Endodermal cell (in vitro differentiated cells): ENCODE measurements around the gene SERPING1. TPM values are rescaled to one million over a fixed set of nuclear protein-coding genes. Genes with fewer than 3 reads are reported as not detected.

Experiments used
- DNase-seq: peaks from one replicate; pipeline ENCODE4 v3.0.0-alpha.2; 2017
- H3K27ac ChIP-seq: 2 replicates; pipeline ENCODE4 v1.5.1; 2013; ENCODE audit warnings: mild to moderate bottlenecking, low read depth, low read length, moderate library complexity
- H3K27me3 ChIP-seq: 2 replicates; pipeline ENCODE4 v1.6.1; 2013; ENCODE audit warnings: mild to moderate bottlenecking, low read length, moderate library complexity; ENCODE audit not compliant: insufficient read depth, control insufficient read depth, poor library complexity, severe bottlenecking
- H3K36me3 ChIP-seq: 2 replicates; pipeline ENCODE4 v1.7.0; 2013; ENCODE audit warnings: mild to moderate bottlenecking, low read length, moderate library complexity; ENCODE audit not compliant: control insufficient read depth, insufficient read depth
- H3K4me1 ChIP-seq: one replicate; pipeline ENCODE4 v1.7.0; 2013; ENCODE audit warnings: low read length; ENCODE audit not compliant: control insufficient read depth, insufficient read depth
- H3K4me3 ChIP-seq: 2 replicates; pipeline ENCODE4 v1.5.1; 2013; ENCODE audit warnings: mild to moderate bottlenecking, low read length, moderate library complexity
- H3K9ac ChIP-seq: 2 replicates; pipeline ENCODE4 v1.6.1; 2013; ENCODE audit warnings: mild to moderate bottlenecking, low read length, moderate library complexity; ENCODE audit not compliant: poor library complexity, severe bottlenecking; ENCODE audit errors: extremely low read depth
- H3K9me3 ChIP-seq: 2 replicates; pipeline ENCODE4 v1.6.1; 2013; ENCODE audit warnings: mild to moderate bottlenecking, low read length, moderate library complexity; ENCODE audit not compliant: control insufficient read depth
- H3K27ac Mint-ChIP-seq: 2 replicates; pipeline ENCODE4 v1.8.0; 2020; ENCODE audit warnings: mixed read lengths
- H3K27me3 Mint-ChIP-seq: 2 replicates; pipeline ENCODE4 v1.8.0; 2021; ENCODE audit warnings: mild to moderate bottlenecking, mixed read lengths; ENCODE audit not compliant: insufficient read depth
- H3K36me3 Mint-ChIP-seq: 2 replicates; pipeline ENCODE4 v1.8.0; 2020; ENCODE audit warnings: low read depth, mixed read lengths
- H3K4me1 Mint-ChIP-seq: 2 replicates; pipeline ENCODE4 v1.8.0; 2020; ENCODE audit warnings: mixed read lengths
- H3K4me3 Mint-ChIP-seq: 2 replicates; pipeline ENCODE4 v1.8.0; 2020; ENCODE audit warnings: mild to moderate bottlenecking, moderate library complexity, mixed read lengths
- H3K9me3 Mint-ChIP-seq: 2 replicates; pipeline ENCODE4 v1.8.0; 2020; ENCODE audit warnings: mild to moderate bottlenecking, mixed read lengths
- WGBS, 2 experiments: methylation state at CpG; one replicate each; pipeline versions ENCODE4 v1.1.5 to v1.1.7; 2013; ENCODE audit warnings: missing lambda C conversion rate in 2 of 2, mixed read lengths in 1 of 2; ENCODE audit not compliant: insufficient coverage in 1 of 2, insufficient read length in 1 of 2; 5-methylcytosine and 5-hydroxymethylcytosine counted together
- microRNA-seq: library from miRNA; unstranded; fragments of <30 nt; microRNA quantifications from one replicate; pipeline ENCODE4 v1.2.0, GENCODE V29; 2020; ENCODE audit warnings: borderline microRNAs expressed
- total RNA-seq, 2 donors: library from RNA; stranded (reverse); fragmentation: NEBNext Ultra II Directional in 1 of 2; extraction: Animal tissue kit (Norgen Biotek cat#: 25700) in 1 of 2; gene quantifications; 2 replicates in 1 of 2; 3 replicates in 1 of 2; pipeline ENCODE4 v1.2.1, GENCODE V29; 2021
- TF ChIP-seq, protein P1 (sequence below): fragments of 200-600 bp; sonication (generic); conservative IDR thresholded peaks from 2 replicates; pipeline ENCODE4 v1.5.0; 2021; ENCODE audit warnings: antibody characterized with exemption, mild to moderate bottlenecking

The SERPING1 gene
- total RNA-seq, 2 donors from 2014 or later = 67.8 to 73.5 TPM

DNA sequence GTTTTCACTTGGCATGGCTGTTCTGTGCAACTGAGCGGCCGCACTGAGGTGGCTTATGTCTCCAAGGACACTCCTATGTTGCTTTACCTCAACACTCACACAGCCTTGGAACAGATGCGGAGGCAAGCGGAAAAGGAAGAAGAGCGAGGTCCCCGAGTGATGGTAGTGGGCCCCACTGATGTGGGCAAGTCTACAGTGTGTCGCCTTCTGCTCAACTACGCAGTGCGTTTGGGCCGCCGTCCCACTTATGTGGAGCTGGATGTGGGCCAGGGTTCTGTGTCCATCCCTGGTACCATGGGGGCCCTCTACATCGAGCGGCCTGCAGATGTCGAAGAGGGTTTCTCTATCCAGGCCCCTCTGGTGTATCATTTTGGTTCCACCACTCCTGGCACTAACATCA lies 62.2 kb downstream of the SERPING1 start:
- Histone ChIP-seq H3K27me3 (no peaks in the 10 kb centered on the region), H3K36me3 (peaks cover 25% of the 10 kb centered on the region), H3K9me3 (no peaks in the 10 kb centered on the region), H3K4me3 (no peak overlapping the region), H3K9ac (no peak overlapping the region), H3K4me1 (no peaks in the 10 kb centered on the region), H3K27ac (no peak overlapping the region)
- TF ChIP-seq, protein P1, sequence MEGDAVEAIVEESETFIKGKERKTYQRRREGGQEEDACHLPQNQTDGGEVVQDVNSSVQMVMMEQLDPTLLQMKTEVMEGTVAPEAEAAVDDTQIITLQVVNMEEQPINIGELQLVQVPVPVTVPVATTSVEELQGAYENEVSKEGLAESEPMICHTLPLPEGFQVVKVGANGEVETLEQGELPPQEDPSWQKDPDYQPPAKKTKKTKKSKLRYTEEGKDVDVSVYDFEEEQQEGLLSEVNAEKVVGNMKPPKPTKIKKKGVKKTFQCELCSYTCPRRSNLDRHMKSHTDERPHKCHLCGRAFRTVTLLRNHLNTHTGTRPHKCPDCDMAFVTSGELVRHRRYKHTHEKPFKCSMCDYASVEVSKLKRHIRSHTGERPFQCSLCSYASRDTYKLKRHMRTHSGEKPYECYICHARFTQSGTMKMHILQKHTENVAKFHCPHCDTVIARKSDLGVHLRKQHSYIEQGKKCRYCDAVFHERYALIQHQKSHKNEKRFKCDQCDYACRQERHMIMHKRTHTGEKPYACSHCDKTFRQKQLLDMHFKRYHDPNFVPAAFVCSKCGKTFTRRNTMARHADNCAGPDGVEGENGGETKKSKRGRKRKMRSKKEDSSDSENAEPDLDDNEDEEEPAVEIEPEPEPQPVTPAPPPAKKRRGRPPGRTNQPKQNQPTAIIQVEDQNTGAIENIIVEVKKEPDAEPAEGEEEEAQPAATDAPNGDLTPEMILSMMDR = no peak
- Mint-ChIP-seq H3K27ac (no peak overlapping the region), H3K36me3 (peaks cover 23% of the 10 kb centered on the region), H3K4me1 (peaks cover 4% of the 10 kb centered on the region), H3K27me3 (peaks cover 4% of the 10 kb centered on the region), H3K9me3 (no peaks in the 10 kb centered on the region), H3K4me3 (no peak overlapping the region)
- DNase-seq = no peak
- 91 to 99% methylated on average over 12 to 14 of the region's 14 CpGs for WGBS, 2 experiments

DNA sequence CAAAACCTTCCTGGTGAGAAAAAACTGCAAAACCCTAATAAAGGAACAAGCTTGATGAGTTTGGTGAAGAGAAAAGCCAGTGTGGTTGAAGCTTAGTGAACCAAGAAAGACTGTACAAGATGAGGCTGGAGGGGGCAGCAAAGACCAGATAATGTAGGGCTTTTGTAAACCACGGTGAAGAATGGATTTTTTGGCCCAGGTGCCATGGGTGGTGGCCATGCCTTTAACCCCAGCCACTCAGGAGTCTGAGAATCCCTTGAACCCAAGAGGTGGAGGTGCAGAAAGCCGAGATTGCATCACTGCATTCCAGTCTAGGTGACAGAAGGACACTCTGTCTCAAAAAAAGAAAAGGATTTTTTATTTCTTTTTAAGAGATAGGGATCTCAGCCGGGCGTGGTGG lies 65.4 kb downstream of the SERPING1 start:
- no peaks in the 10 kb centered on the region for H3K27me3 Mint-ChIP-seq
- Histone ChIP-seq H3K36me3 (peaks cover 25% of the 10 kb centered on the region), H3K4me3 (no peak overlapping the region), H3K27ac (no peak overlapping the region), H3K9ac (no peak overlapping the region), H3K4me1 (no peaks in the 10 kb centered on the region), H3K27me3 (no peaks in the 10 kb centered on the region), H3K9me3 (no peaks in the 10 kb centered on the region)
- H3K27ac Mint-ChIP-seq = no peak overlapping the region
- TF ChIP-seq, protein P1 = peak; percentile 76
- no peak overlapping the region for H3K4me3 Mint-ChIP-seq
- H3K4me1 Mint-ChIP-seq = peaks cover 7% of the 10 kb centered on the region
- peaks cover 23% of the 10 kb centered on the region for H3K36me3 Mint-ChIP-seq
- peak; percentile 75 for DNase-seq
- H3K9me3 Mint-ChIP-seq = no peaks in the 10 kb centered on the region
- WGBS, 2 experiments = 83 to 88% methylated on average over 4 of the region's 4 CpGs

DNA sequence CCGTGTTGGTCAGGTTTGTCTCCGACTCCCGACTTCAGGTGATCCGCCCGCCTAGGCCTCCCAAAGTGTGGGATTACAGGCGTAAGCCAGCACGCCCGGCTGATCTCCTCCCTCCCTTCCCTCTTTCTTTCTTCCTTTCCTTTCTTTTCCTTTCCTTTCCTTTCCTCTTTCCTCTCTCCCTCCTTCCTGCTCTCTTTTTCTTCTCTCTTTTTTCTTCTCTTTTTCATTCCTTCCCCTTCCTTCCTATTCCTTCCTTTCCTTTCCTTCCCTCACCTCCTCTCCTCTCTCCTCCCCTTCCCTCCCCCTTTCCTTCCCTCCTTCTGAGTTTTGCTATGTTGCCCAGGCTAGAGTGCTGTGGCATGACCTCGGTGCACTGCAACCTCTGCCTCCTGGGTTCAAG lies 66.5 kb downstream of the SERPING1 start:
- H3K4me3 ChIP-seq = no peak overlapping the region
- H3K27ac ChIP-seq = no peak overlapping the region
- H3K36me3 Mint-ChIP-seq = peaks cover 23% of the 10 kb centered on the region
- no peaks in the 10 kb centered on the region for H3K9me3 Mint-ChIP-seq
- no peak overlapping the region for H3K27ac Mint-ChIP-seq
- no peaks in the 10 kb centered on the region for H3K4me1 ChIP-seq
- no peak overlapping the region for H3K9ac ChIP-seq
- 81 to 89% methylated on average over 8 to 9 of the region's 9 CpGs for WGBS, 2 experiments
- no peaks in the 10 kb centered on the region for H3K9me3 ChIP-seq
- H3K27me3 Mint-ChIP-seq = no peaks in the 10 kb centered on the region
- H3K4me3 Mint-ChIP-seq = no peak overlapping the region
- H3K27me3 ChIP-seq = no peaks in the 10 kb centered on the region
- peaks cover 25% of the 10 kb centered on the region for H3K36me3 ChIP-seq
- DNase-seq = no peak
- TF ChIP-seq, protein P1 = no peak
- peaks cover 5% of the 10 kb centered on the region for H3K4me1 Mint-ChIP-seq

Small RNA genes lying within 50 kb of the gene (microRNA-seq; reads per million reads assigned to microRNA genes)
- 3,903 reads per million, percentile 98 among the genes with 10 or more reads in this experiment for gene MIR130A

Other genes starting within 250 kb of the SERPING1 start
- gene PRG3, start 216.5 kb upstream of the SERPING1 start, total RNA-seq = not detected
- gene PRG2, start 207.0 kb upstream of the SERPING1 start, total RNA-seq = under 1 TPM in 1 of 2 donors, not detected in 1; 0.42 TPM
- gene SLC43A3, start 170.6 kb upstream of the SERPING1 start, total RNA-seq = 10 to 100 TPM; 10.6 to 13.8 TPM
- 1 to 10 TPM in 1 of 2 donors, under 1 TPM in 1; 0.97 to 1.5 TPM for gene RTN4RL2, start 137.2 kb upstream of the SERPING1 start, total RNA-seq
- 1 to 10 TPM; 8.4 to 9.1 TPM for gene SLC43A1, start 82.0 kb upstream of the SERPING1 start, total RNA-seq
- gene TIMM10, start 66.9 kb upstream of the SERPING1 start, total RNA-seq = 10 to 100 TPM; 77.4 to 79.8 TPM
- gene SMTNL1, start 60.1 kb upstream of the SERPING1 start, total RNA-seq = under 1 TPM; 0.22 TPM
- 10 to 100 TPM in 1 of 2 donors, 1 to 10 TPM in 1; 8.1 to 11.3 TPM for gene UBE2L6, start 30.0 kb upstream of the SERPING1 start, total RNA-seq
- not detected for gene YPEL4, start 52.2 kb downstream of the SERPING1 start, total RNA-seq
- 10 to 100 TPM; 23.7 to 25.2 TPM for gene CLP1, start 60.1 kb downstream of the SERPING1 start, total RNA-seq
- gene ZDHHC5, start 70.4 kb downstream of the SERPING1 start, total RNA-seq = 10 to 100 TPM; 70.7 to 77.1 TPM
- gene MED19, start 114.5 kb downstream of the SERPING1 start, total RNA-seq = 10 to 100 TPM; 18.5 TPM
- gene TMX2, start 114.9 kb downstream of the SERPING1 start, total RNA-seq = 10 to 100 TPM; 67.6 to 79.2 TPM
- gene SELENOH, start 143.8 kb downstream of the SERPING1 start, total RNA-seq = 100 to 1,000 TPM; 213 to 226 TPM
- not detected for gene BTBD18, start 154.1 kb downstream of the SERPING1 start, total RNA-seq
- 100 to 1,000 TPM; 190 to 216 TPM for gene CTNND1, start 164.1 kb downstream of the SERPING1 start, total RNA-seq